Activated CD8-positive, alpha-beta T cell treated with anti-CD3 and anti-CD28 coated beads for 36 hours (primary cell): ENCODE results near the gene ATG16L2. TPM values are rescaled to one million over a fixed set of nuclear protein-coding genes. Genes with fewer than 3 reads are reported as not detected.

Experiments used
- ATAC-seq: fragments of 200-7000 bp; cut with Tn5 transposase; one replicate; pipeline ENCODE4 v1.10.0; 2021; ENCODE audit warnings: mild to moderate bottlenecking, moderate library complexity
- CTCF ChIA-PET: fragments of 350-600 bp; sonication (Branson Sonifier 250); formaldehyde crosslinking; loops from one replicate; lab custom pipeline; 2021; ENCODE audit warnings: antibody characterized with exemption; lab: Charles Lee
- POLR2A ChIA-PET: fragments of 350-600 bp; sonication (Branson Sonifier 250); formaldehyde crosslinking; loops from one replicate; lab custom pipeline; 2021; ENCODE audit warnings: antibody characterized with exemption; lab: Charles Lee
- DNase-seq: peaks from one replicate; pipeline ENCODE4 v3.0.0-alpha.2; 2020
- H3K27ac Mint-ChIP-seq: one replicate; pipeline ENCODE4 v1.8.0; 2021; ENCODE audit warnings: mild to moderate bottlenecking, mixed read lengths
- H3K27me3 Mint-ChIP-seq: one replicate; pipeline ENCODE4 v1.8.0; 2021; ENCODE audit warnings: mixed read lengths
- H3K36me3 Mint-ChIP-seq: one replicate; pipeline ENCODE4 v1.8.0; 2021; ENCODE audit warnings: low read depth, mixed read lengths
- H3K4me1 Mint-ChIP-seq: one replicate; pipeline ENCODE4 v1.8.0; 2021; ENCODE audit warnings: low read depth, mixed read lengths
- H3K4me3 Mint-ChIP-seq: one replicate; pipeline ENCODE4 v1.8.0; 2021; ENCODE audit warnings: mild to moderate bottlenecking, moderate library complexity, mixed read lengths
- H3K9me3 Mint-ChIP-seq: one replicate; pipeline ENCODE4 v1.8.0; 2021; ENCODE audit warnings: mixed read lengths
- intact Hi-C: fragments of 100-400 bp; cut with micrococcal nuclease; formaldehyde crosslinking; loops from one replicate; pipeline ENCODE4 v1.10.0; 2022
- total RNA-seq, 2 experiments: library from RNA; stranded (reverse); gene quantifications; one replicate each; pipeline ENCODE4 v1.2.3, GENCODE V29; 2021
- TF ChIP-seq, protein P1 (sequence below): fragments of 200-600 bp; IDR thresholded peaks from one replicate; pipeline ENCODE4 v1.8.0; 2022; ENCODE audit warnings: antibody characterized with exemption, mild to moderate bottlenecking

The ATG16L2 gene
- total RNA-seq, 2 experiments from 2014 or later = 70.8 to 71.4 TPM

GRCh38 chr11:72859126-72859525, 44.9 kb downstream of the ATG16L2 start:
- intact Hi-C loops = no loop called here
- H3K9me3 Mint-ChIP-seq = no peaks in the 10 kb centered on the region
- H3K4me3 Mint-ChIP-seq = no peak overlapping the region
- no peaks in the 10 kb centered on the region for H3K4me1 Mint-ChIP-seq
- TF ChIP-seq, protein P1, sequence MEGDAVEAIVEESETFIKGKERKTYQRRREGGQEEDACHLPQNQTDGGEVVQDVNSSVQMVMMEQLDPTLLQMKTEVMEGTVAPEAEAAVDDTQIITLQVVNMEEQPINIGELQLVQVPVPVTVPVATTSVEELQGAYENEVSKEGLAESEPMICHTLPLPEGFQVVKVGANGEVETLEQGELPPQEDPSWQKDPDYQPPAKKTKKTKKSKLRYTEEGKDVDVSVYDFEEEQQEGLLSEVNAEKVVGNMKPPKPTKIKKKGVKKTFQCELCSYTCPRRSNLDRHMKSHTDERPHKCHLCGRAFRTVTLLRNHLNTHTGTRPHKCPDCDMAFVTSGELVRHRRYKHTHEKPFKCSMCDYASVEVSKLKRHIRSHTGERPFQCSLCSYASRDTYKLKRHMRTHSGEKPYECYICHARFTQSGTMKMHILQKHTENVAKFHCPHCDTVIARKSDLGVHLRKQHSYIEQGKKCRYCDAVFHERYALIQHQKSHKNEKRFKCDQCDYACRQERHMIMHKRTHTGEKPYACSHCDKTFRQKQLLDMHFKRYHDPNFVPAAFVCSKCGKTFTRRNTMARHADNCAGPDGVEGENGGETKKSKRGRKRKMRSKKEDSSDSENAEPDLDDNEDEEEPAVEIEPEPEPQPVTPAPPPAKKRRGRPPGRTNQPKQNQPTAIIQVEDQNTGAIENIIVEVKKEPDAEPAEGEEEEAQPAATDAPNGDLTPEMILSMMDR = no peak
- ATAC-seq = no peak
- no peak overlapping the region for H3K27ac Mint-ChIP-seq
- H3K27me3 Mint-ChIP-seq = no peaks in the 10 kb centered on the region
- DNase-seq = no peak
- CTCF ChIA-PET = interaction anchor here (1.6 to 4.5 kb wide), 2 partner anchors 14 to 319 kb away, joined by 3 to 15 read pairs; no protein-coding TSS in a partner anchor
- peaks cover 5% of the 10 kb centered on the region for H3K36me3 Mint-ChIP-seq
- POLR2A ChIA-PET = no interaction called here

DNA sequence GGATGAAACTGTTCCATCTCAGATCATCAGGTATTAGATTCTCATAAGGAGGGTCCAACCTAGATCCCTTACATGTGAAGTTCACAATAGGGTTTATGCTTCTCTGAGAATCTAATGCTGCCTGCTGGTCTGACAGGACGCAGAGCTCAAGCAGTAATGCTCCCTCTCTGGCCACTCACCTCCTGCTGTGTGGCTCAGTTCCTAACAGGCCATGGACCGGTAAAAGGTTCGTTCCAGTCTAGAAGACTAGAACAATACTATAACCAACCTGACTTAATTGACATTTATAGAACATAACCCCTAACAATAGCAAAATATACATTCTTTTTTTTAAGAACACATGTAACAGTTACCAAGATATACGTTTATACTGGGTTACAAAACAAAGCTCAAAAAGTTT, 45.8 kb downstream of the ATG16L2 start:
- CTCF ChIA-PET = interaction anchor here (0.8 to 4.5 kb wide), 4 partner anchors 15 to 491 kb away, joined by 3 to 15 read pairs (median 3); partner anchors contain the start of gene ARHGEF17
- Mint-ChIP-seq H3K9me3 (no peaks in the 10 kb centered on the region), H3K27me3 (no peaks in the 10 kb centered on the region)

GRCh38 chr11:72860592-72860991, 46.4 kb downstream of the ATG16L2 start:
- Mint-ChIP-seq H3K27ac (no peak overlapping the region), H3K36me3 (peaks cover 5% of the 10 kb centered on the region), H3K27me3 (no peaks in the 10 kb centered on the region), H3K9me3 (no peaks in the 10 kb centered on the region), H3K4me3 (no peak overlapping the region), H3K4me1 (peaks cover 4% of the 10 kb centered on the region)
- ChIA-PET CTCF (interaction anchor here (0.8 to 4.5 kb wide), 4 partner anchors 16 to 491 kb away, joined by 3 to 15 read pairs (median 3); partner anchors contain the start of gene ARHGEF17), POLR2A (no interaction called here)
- TF ChIP-seq, protein P1 = no peak
- ATAC-seq (no peak), DNase-seq (no peak)
- intact Hi-C loops = no loop called here

More for the DNA sequence above, 45.8 kb downstream of the ATG16L2 start:
- no peak overlapping the region for H3K27ac Mint-ChIP-seq
- H3K36me3 Mint-ChIP-seq = peaks cover 5% of the 10 kb centered on the region
- TF ChIP-seq, protein P1 = no peak
- H3K4me1 Mint-ChIP-seq = no peaks in the 10 kb centered on the region
- intact Hi-C loops = no loop called here
- POLR2A ChIA-PET = no interaction called here
- no peak overlapping the region for H3K4me3 Mint-ChIP-seq
- DNase-seq = no peak
- no peak for ATAC-seq

DNA sequence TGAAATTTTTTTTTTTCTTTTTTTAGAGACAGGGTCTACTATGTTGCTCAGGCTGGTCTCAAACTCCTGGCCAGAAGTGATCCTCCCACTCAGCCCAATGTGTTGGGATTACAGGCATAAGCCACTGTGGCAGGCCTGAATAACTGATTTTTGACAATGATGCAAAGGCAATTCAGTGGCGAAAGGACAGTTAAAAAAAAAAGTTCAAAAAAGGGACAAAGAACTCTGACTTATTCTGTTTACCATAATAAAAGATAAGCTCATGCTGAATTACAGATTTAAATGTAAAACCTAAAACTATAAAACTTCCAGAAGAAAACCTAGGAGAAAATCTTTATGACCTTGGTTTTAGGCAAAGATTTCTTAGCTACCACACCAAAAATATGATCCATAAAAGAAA, 48.9 kb downstream of the ATG16L2 start:
- ChIA-PET POLR2A (interaction anchor here (0.6 kb wide), 1 partner anchor 49 kb away, joined by 3 read pairs; no protein-coding TSS in a partner anchor), CTCF (interaction anchor here (1.9 kb wide), 1 partner anchor 444 kb away, joined by 4 read pairs; no protein-coding TSS in a partner anchor)
- ATAC-seq = no peak
- Mint-ChIP-seq H3K4me3 (no peak overlapping the region), H3K27me3 (no peaks in the 10 kb centered on the region), H3K36me3 (peaks cover 5% of the 10 kb centered on the region), H3K4me1 (peaks cover 4% of the 10 kb centered on the region), H3K27ac (no peak overlapping the region), H3K9me3 (no peaks in the 10 kb centered on the region)
- DNase-seq = no peak
- TF ChIP-seq, protein P1 = no peak
- intact Hi-C loops = no loop called here

DNA sequence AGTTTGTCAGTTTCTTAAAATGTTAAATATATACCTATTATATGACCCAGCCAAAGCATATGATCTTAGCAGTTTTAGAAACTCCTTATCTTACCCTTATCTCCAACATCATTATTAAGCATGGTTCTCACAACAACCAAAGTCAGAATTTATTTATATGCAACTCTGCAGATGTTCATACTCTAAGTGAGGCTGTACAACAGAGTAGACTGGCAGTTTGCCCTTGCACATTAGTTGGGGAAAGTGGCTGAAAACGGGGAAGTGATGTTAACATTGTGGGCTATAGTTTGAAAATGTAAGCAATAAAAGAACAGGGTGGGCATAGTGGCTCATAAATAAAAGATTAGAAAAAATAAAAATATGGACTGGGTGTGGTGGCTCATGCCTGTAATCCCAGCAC, 49.7 kb downstream of the ATG16L2 start:
- ChIA-PET CTCF (interaction anchor here (1.1 kb wide), 1 partner anchor 33 kb away, joined by 4 read pairs; no protein-coding TSS in a partner anchor), POLR2A (no interaction called here)
- intact Hi-C loops = no loop called here
- Mint-ChIP-seq H3K27me3 (no peaks in the 10 kb centered on the region), H3K9me3 (no peaks in the 10 kb centered on the region), H3K36me3 (peaks cover 4% of the 10 kb centered on the region), H3K27ac (no peak overlapping the region), H3K4me3 (no peak overlapping the region), H3K4me1 (peaks cover 4% of the 10 kb centered on the region)
- ATAC-seq = no peak
- DNase-seq = no peak
- TF ChIP-seq, protein P1 = no peak
